HepG2 (cell line): ENCODE measurements around the gene AK9. TPM values are rescaled to one million over a fixed set of nuclear protein-coding genes. Genes with fewer than 3 reads are reported as not detected.

Experiments
- ATAC-seq: fragments of 200-7000 bp; cut with Tn5 transposase; 3 replicates; pipeline ENCODE4 v1.9.1; 2020; ENCODE audit warnings: mild to moderate bottlenecking, moderate library complexity
- BruUV-seq: library from RNA; stranded (reverse); fragments of 400-500 nt; replicated peaks from 2 replicates; lab custom pipeline; 2021; lab: Mats Ljungman, UMichigan
- CTCF ChIA-PET: fragments of 300-600 bp; formaldehyde crosslinking; extraction: SDS; loops from one replicate; lab custom pipeline; 2021; ENCODE audit warnings: low total read pairs, inconsistent platforms, low intra/inter-chr PET ratio; lab: Yijun Ruan, JAX
- POLR2A ChIA-PET: fragments of 350-600 bp; sonication (Branson Sonifier 250); formaldehyde crosslinking; loops from one replicate; lab custom pipeline; 2020; ENCODE audit warnings: antibody characterized with exemption, inconsistent platforms; lab: Yijun Ruan, JAX
- DNase-seq: peaks from one replicate; pipeline ENCODE4 v3.0.0-alpha.2; 2015; ENCODE audit warnings: low spot score
- FAIRE-seq: peaks from 3 replicates; lab custom pipeline; 2011; peaks lifted over from hg19 to GRCh38; lab: Jason Lieb, UNC
- H2AFZ ChIP-seq: one replicate; pipeline ENCODE4 v1.6.1; 2011; ENCODE audit warnings: low read length, inconsistent platforms
- H3K27ac ChIP-seq: fragments of 300-600 bp; 3 replicates; pipeline ENCODE4 v1.8.0; 2011; ENCODE audit warnings: mixed run types, mild to moderate bottlenecking, mixed read lengths, low read length, inconsistent platforms; ENCODE audit not compliant: insufficient read depth; ENCODE audit errors: extremely low read length
- H3K27me3 ChIP-seq, 2 experiments: fragments of 200-600 bp in 1 of 2; 2 replicates in 1 of 2; 3 replicates in 1 of 2; pipeline versions ENCODE4 v1.6.0 to v1.8.0; 2011; ENCODE audit warnings: low read length in 2 of 2, mild to moderate bottlenecking in 2 of 2, moderate library complexity in 2 of 2, inconsistent platforms in 1 of 2; ENCODE audit not compliant: insufficient read depth in 2 of 2, control insufficient read depth in 1 of 2
- H3K36me3 ChIP-seq, 2 experiments: fragments of 200-600 bp in 1 of 2; replicated peaks in 1 of 2; 2 replicates in 1 of 2; 3 replicates in 1 of 2; pipeline versions ENCODE4 v1.5.1 to v1.8.0; 2011; ENCODE audit warnings: low read length in 2 of 2, inconsistent platforms in 1 of 2; ENCODE audit not compliant: insufficient read depth in 2 of 2, control insufficient read depth in 1 of 2
- H3K4me1 ChIP-seq: 2 replicates; pipeline ENCODE4 v1.5.1; 2012; ENCODE audit warnings: low read length, inconsistent platforms; ENCODE audit not compliant: insufficient read depth
- H3K4me2 ChIP-seq: 2 replicates; pipeline ENCODE4 v1.6.0; 2011; ENCODE audit warnings: low read depth, low read length, inconsistent platforms
- H3K4me3 ChIP-seq, 3 experiments: fragments of 200-600 bp in 1 of 3; sonication (generic), shearing (Covaris generic) in 1 of 3; replicated peaks in 1 of 3; 2 replicates each; pipeline ENCODE4 v1.5.1; 2011 to 2016; ENCODE audit warnings: low read length in 3 of 3, inconsistent platforms in 2 of 3, low read depth in 2 of 3, mild to moderate bottlenecking in 2 of 3, control low read depth in 1 of 3, mixed read lengths in 1 of 3; ENCODE audit not compliant: insufficient read depth in 1 of 3
- H3K79me2 ChIP-seq: one replicate; pipeline ENCODE4 v1.6.1; 2011; ENCODE audit warnings: low read length, inconsistent platforms; ENCODE audit not compliant: insufficient read depth
- H3K9ac ChIP-seq: 2 replicates; pipeline ENCODE4 v1.6.0; 2011; ENCODE audit warnings: mild to moderate bottlenecking, low read depth, low read length, inconsistent platforms; ENCODE audit not compliant: insufficient read depth
- H3K9me3 ChIP-seq: 2 replicates; pipeline ENCODE4 v1.5.1; 2012; ENCODE audit warnings: mild to moderate bottlenecking, low read length
- H4K20me1 ChIP-seq: 2 replicates; pipeline ENCODE4 v1.6.0; 2011; ENCODE audit warnings: inconsistent platforms, mild to moderate bottlenecking, low read length, moderate library complexity; ENCODE audit not compliant: insufficient read depth
- CREB1 ChIP-seq, 2 experiments: fragments of 450-650 bp in 1 of 2; IDR thresholded peaks; 2 replicates each; pipeline ENCODE4 v1.6.1; 2016 to 2017; ENCODE audit warnings: control low read depth in 1 of 2, mild to moderate bottlenecking in 1 of 2, missing compliant biosample characterization in 1 of 2, missing genetic modification characterization in 1 of 2
- HNF4A ChIP-seq: sonication (generic); formaldehyde crosslinking; IDR thresholded peaks from 2 replicates; pipeline ENCODE4 v1.4.0; 2020; ENCODE audit warnings: missing genetic modification reagents
- HNRNPL ChIP-seq: fragments of 200-400 bp; formaldehyde crosslinking; IDR thresholded peaks from 2 replicates; pipeline ENCODE4 v1.6.1; 2017; ENCODE audit warnings: mild to moderate bottlenecking, low read depth, low read length
- KDM3A ChIP-seq: IDR thresholded peaks from 2 replicates; pipeline ENCODE4 v1.6.1; 2018; ENCODE audit warnings: low read depth, missing compliant biosample characterization
- MAX ChIP-seq: IDR thresholded peaks from 2 replicates; pipeline ENCODE4 v1.6.1; 2012; ENCODE audit warnings: inconsistent platforms
- SATB2 ChIP-seq: sonication (generic); formaldehyde crosslinking; IDR thresholded peaks from 2 replicates; pipeline ENCODE4 v1.5.0; 2020; ENCODE audit warnings: missing genetic modification reagents
- SMAD9 ChIP-seq: sonication (generic); formaldehyde crosslinking; IDR thresholded peaks from 2 replicates; pipeline ENCODE4 v1.5.1; 2020; ENCODE audit warnings: mild to moderate bottlenecking, missing genetic modification reagents
- ZBTB38 ChIP-seq: sonication (generic); formaldehyde crosslinking; IDR thresholded peaks from 2 replicates; pipeline ENCODE4 v1.5.1; 2020; ENCODE audit warnings: mild to moderate bottlenecking, missing genetic modification reagents
- ZNF280B ChIP-seq: sonication (generic); formaldehyde crosslinking; IDR thresholded peaks from 2 replicates; pipeline ENCODE4 v1.5.0; 2020; ENCODE audit warnings: missing genetic modification reagents, mild to moderate bottlenecking, borderline replicate concordance
- ZNF383 ChIP-seq: sonication (generic); formaldehyde crosslinking; IDR thresholded peaks from 2 replicates; pipeline ENCODE4 v1.4.0; 2020; ENCODE audit warnings: missing genetic modification reagents, mild to moderate bottlenecking, borderline replicate concordance
- ZNF777 ChIP-seq: sonication (generic); formaldehyde crosslinking; IDR thresholded peaks from 2 replicates; pipeline ENCODE4 v1.4.0; 2020; ENCODE audit warnings: missing genetic modification reagents
- WGBS: methylation state at CpG from one replicate; pipeline ENCODE4 v1.1.6; 2017; ENCODE audit warnings: low lambda C conversion rate; 5-methylcytosine and 5-hydroxymethylcytosine counted together
- in situ Hi-C: cut with HindIII; loops from 2 replicates; pipeline ENCODE4 v1.10.0; 2017; ENCODE audit warnings: low pct_unique_long_range_greater_than_20kb; ENCODE audit not compliant: extremely low pct_ligation_motif_present
- intact Hi-C: fragments of 100-400 bp; cut with micrococcal nuclease; formaldehyde crosslinking; loops from one replicate; pipeline ENCODE4 v1.10.0; 2022; ENCODE audit not compliant: unreplicated experiment
- polyA plus RNA-seq, 8 experiments: library from polyadenylated mRNA; depleted of rRNA in 3 of 8; stranded (reverse) in 7 of 8; unstranded in 1 of 8; fragments of >200 nt; fragmentation: Illumina TruSeq in 4 of 8; extraction: Trizol in 4 of 8; gene quantifications; 2 replicates each; pipeline versions ENCODE4 v1.2.1 to v1.2.3, GENCODE V29; 2011 to 2016; ENCODE audit warnings: low read depth in 4 of 8, missing spikeins in 1 of 8, mixed read lengths in 1 of 8; ENCODE audit not compliant: insufficient read depth in 1 of 8
- total RNA-seq, 5 experiments: library from RNA; depleted of rRNA; stranded (reverse); fragments of >200 nt; fragmentation: Illumina TruSeq; extraction: Trizol; gene quantifications; 2 replicates each; pipeline ENCODE4 v1.2.3, GENCODE V29; 2016; ENCODE audit warnings: low read depth in 1 of 5
- TF ChIP-seq, protein P1 (sequence below): sonication (generic); formaldehyde crosslinking; IDR thresholded peaks from 2 replicates; pipeline ENCODE4 v1.4.0; 2020; ENCODE audit warnings: missing genetic modification reagents
- TF ChIP-seq, protein P2 (sequence below): sonication (generic); formaldehyde crosslinking; IDR thresholded peaks from 2 replicates; pipeline ENCODE4 v1.4.0; 2020; ENCODE audit warnings: missing genetic modification reagents
- TF ChIP-seq, protein P3 (sequence below): sonication (generic); formaldehyde crosslinking; IDR thresholded peaks from 2 replicates; pipeline ENCODE4 v1.4.0; 2020; ENCODE audit warnings: mild to moderate bottlenecking, low read depth, missing genetic modification reagents

Gene AK9
- total and polyA plus RNA-seq, 2 of the 13 experiments (the other 11 are each of a cell fraction or from before 2014, with no cell fraction given): 3.2 to 4.8 TPM

GRCh38 chr6:109454496-109455436 is 236.2 kb downstream of the AK9 start:
- ATAC-seq: peak; percentile 40
- TF ChIP-seq HNF4A (CRISPR knock-in tag) (peak; percentile 36; the same call in 1 of the 2 replicates), ZNF383 (CRISPR knock-in tag) (no peak), MAX (peak; percentile 32; the same call in 1 of the 2 replicates), ZNF777 (CRISPR knock-in tag) (no peak), HNRNPL (0 out of 2 replicates have a peak, but pooled peaks have one; percentile 11), KDM3A (CRISPR knock-in tag) (0 out of 2 replicates have a peak, but pooled peaks have one; percentile 0), CREB1 (IDR thresholded peaks at IDR 0.05) (no peak), CREB1 (CRISPR knock-in tag; IDR thresholded peaks at IDR 0.05) (no peak), SMAD9 (CRISPR knock-in tag) (0 out of 2 replicates have a peak, but pooled peaks have one; percentile 16), ZBTB38 (CRISPR knock-in tag) (0 out of 2 replicates have a peak, but pooled peaks have one; percentile 46), ZNF280B (0 out of 2 replicates have a peak, but pooled peaks have one; percentile 36), SATB2 (CRISPR knock-in tag) (no peak)
- TF ChIP-seq, protein P1, sequence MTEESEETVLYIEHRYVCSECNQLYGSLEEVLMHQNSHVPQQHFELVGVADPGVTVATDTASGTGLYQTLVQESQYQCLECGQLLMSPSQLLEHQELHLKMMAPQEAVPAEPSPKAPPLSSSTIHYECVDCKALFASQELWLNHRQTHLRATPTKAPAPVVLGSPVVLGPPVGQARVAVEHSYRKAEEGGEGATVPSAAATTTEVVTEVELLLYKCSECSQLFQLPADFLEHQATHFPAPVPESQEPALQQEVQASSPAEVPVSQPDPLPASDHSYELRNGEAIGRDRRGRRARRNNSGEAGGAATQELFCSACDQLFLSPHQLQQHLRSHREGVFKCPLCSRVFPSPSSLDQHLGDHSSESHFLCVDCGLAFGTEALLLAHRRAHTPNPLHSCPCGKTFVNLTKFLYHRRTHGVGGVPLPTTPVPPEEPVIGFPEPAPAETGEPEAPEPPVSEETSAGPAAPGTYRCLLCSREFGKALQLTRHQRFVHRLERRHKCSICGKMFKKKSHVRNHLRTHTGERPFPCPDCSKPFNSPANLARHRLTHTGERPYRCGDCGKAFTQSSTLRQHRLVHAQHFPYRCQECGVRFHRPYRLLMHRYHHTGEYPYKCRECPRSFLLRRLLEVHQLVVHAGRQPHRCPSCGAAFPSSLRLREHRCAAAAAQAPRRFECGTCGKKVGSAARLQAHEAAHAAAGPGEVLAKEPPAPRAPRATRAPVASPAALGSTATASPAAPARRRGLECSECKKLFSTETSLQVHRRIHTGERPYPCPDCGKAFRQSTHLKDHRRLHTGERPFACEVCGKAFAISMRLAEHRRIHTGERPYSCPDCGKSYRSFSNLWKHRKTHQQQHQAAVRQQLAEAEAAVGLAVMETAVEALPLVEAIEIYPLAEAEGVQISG (CRISPR knock-in tag): 0 out of 2 replicates have a peak, but pooled peaks have one; percentile 16
- TF ChIP-seq, protein P2, sequence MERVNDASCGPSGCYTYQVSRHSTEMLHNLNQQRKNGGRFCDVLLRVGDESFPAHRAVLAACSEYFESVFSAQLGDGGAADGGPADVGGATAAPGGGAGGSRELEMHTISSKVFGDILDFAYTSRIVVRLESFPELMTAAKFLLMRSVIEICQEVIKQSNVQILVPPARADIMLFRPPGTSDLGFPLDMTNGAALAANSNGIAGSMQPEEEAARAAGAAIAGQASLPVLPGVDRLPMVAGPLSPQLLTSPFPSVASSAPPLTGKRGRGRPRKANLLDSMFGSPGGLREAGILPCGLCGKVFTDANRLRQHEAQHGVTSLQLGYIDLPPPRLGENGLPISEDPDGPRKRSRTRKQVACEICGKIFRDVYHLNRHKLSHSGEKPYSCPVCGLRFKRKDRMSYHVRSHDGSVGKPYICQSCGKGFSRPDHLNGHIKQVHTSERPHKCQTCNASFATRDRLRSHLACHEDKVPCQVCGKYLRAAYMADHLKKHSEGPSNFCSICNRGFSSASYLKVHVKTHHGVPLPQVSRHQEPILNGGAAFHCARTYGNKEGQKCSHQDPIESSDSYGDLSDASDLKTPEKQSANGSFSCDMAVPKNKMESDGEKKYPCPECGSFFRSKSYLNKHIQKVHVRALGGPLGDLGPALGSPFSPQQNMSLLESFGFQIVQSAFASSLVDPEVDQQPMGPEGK (CRISPR knock-in tag): no peak
- TF ChIP-seq, protein P3, sequence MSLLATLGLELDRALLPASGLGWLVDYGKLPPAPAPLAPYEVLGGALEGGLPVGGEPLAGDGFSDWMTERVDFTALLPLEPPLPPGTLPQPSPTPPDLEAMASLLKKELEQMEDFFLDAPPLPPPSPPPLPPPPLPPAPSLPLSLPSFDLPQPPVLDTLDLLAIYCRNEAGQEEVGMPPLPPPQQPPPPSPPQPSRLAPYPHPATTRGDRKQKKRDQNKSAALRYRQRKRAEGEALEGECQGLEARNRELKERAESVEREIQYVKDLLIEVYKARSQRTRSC (CRISPR knock-in tag): no peak

More at GRCh38 chr6:109454496-109455436, 236.2 kb downstream of the AK9 start:
- H3K36me3 ChIP-seq: no peaks in the 10 kb centered on the region; a peak in 1 of 5 replicates
- H3K27ac ChIP-seq: no peak overlapping the region
- 22% methylated on average over 18 of the region's 48 CpGs for WGBS
- DNase-seq (no peak), FAIRE-seq (no peak)
- in situ Hi-C loops: no loop called here
- ChIA-PET POLR2A (interaction anchor here (5.4 kb wide), 1 partner anchor 13 kb away, joined by 22 read pairs; the partner anchor contains the start of genes PPIL6 and SMPD2), CTCF (no interaction called here)
- H3K4me1 ChIP-seq: peaks cover 20% of the 10 kb centered on the region
- BruUV-seq: no TSS peak
- H3K27me3 ChIP-seq: no peaks in the 10 kb centered on the region
- H3K9me3 ChIP-seq: no peaks in the 10 kb centered on the region
- H3K4me3 ChIP-seq: peak overlapping the region; percentile 64 to 92 (median 90); a peak in 5 of 6 replicates
- peak overlapping the region; percentile 78 for H3K4me2 ChIP-seq
- no peaks in the 10 kb centered on the region for H4K20me1 ChIP-seq
- no peak overlapping the region for H2AFZ ChIP-seq
- H3K79me2 ChIP-seq: no peaks in the 10 kb centered on the region
- peak overlapping the region; percentile 64 for H3K9ac ChIP-seq
- intact Hi-C loops: loop anchor here (1.0 to 5.0 kb wide), 2 partner anchors 13 to 267 kb away; no protein-coding TSS in a partner anchor
